Putamen (tissue), 1 donor: Measurements from ENCODE around the gene MRPL52.
"Not testable (repeated sequence)": the region's sequence is repeated elsewhere in the genome, so short reads cannot be mapped to it uniquely, and the experiment has no call there.

Source experiments
- DNase-seq: peaks from one replicate; pipeline ENCODE4 v3.0.0-alpha.2; 2016; ENCODE audit warnings: low spot score

Gene MRPL52

GRCh38 chr14:22829661-22830442, at the start of gene MRPL52:
MRPL52 (plus strand) TSS chr14:22829887; CDS start chr14:22829913, 26 bp downstream.
- peak; percentile 93 for DNase-seq

- no peak for DNase-seq
Measured at GRCh38 chr14:22780105-22780679, 49.5 kb upstream of the MRPL52 start.

- DNase-seq, result no peak
Measured at GRCh38 chr14:22780941-22781300, 48.8 kb upstream of the MRPL52 start.

- no peak for DNase-seq
Measured at GRCh38 chr14:22781301-22781991, 48.2 kb upstream of the MRPL52 start.

- DNase-seq, result no peak
Measured at GRCh38 chr14:22786685-22787084, 43.0 kb upstream of the MRPL52 start.

GRCh38 chr14:22791301-22791700, 38.4 kb upstream of the MRPL52 start:
- no peak for DNase-seq

- no peak for DNase-seq
Measured at GRCh38 chr14:22792158-22792557, 37.5 kb upstream of the MRPL52 start.

- DNase-seq, result not testable (repeated sequence)
Measured at GRCh38 chr14:22793550-22793949, 36.1 kb upstream of the MRPL52 start.

- no peak for DNase-seq
Measured at GRCh38 chr14:22793976-22794375, 35.7 kb upstream of the MRPL52 start.

GRCh38 chr14:22794551-22794951, 35.1 kb upstream of the MRPL52 start:
- DNase-seq, result no peak

- no peak for DNase-seq
Measured at GRCh38 chr14:22796087-22796707, 33.5 kb upstream of the MRPL52 start.

GRCh38 chr14:22797017-22797917, 32.4 kb upstream of the MRPL52 start:
- no peak for DNase-seq

GRCh38 chr14:22798528-22798927, 31.2 kb upstream of the MRPL52 start:
- DNase-seq, result no peak

- no peak for DNase-seq
Measured at GRCh38 chr14:22800346-22800745, 29.3 kb upstream of the MRPL52 start.

GRCh38 chr14:22801716-22802115, 28.0 kb upstream of the MRPL52 start:
- no peak for DNase-seq

- no peak for DNase-seq
Measured at GRCh38 chr14:22802860-22803686, 26.6 kb upstream of the MRPL52 start.

GRCh38 chr14:22803687-22803974, 26.1 kb upstream of the MRPL52 start:
- no peak for DNase-seq

GRCh38 chr14:22805235-22805634, 24.5 kb upstream of the MRPL52 start:
- DNase-seq, result not testable (repeated sequence)

GRCh38 chr14:22807432-22808087, 22.1 kb upstream of the MRPL52 start:
- DNase-seq, result no peak
